ENCODE data around the gene KDM2B. TPM values are rescaled to one million over a fixed set of nuclear protein-coding genes. Genes with fewer than 3 reads are reported as not detected.
A peak's percentile ranks its signal among the peaks of the same experiment; 100 is the strongest.

KDM2B gene
- total and polyA plus RNA-seq, 10 of the 15 experiments (the other 5 are each of a cell fraction or from before 2014, with no cell fraction given), result 13.6 to 124 (median 40.4) TPM

DNA sequence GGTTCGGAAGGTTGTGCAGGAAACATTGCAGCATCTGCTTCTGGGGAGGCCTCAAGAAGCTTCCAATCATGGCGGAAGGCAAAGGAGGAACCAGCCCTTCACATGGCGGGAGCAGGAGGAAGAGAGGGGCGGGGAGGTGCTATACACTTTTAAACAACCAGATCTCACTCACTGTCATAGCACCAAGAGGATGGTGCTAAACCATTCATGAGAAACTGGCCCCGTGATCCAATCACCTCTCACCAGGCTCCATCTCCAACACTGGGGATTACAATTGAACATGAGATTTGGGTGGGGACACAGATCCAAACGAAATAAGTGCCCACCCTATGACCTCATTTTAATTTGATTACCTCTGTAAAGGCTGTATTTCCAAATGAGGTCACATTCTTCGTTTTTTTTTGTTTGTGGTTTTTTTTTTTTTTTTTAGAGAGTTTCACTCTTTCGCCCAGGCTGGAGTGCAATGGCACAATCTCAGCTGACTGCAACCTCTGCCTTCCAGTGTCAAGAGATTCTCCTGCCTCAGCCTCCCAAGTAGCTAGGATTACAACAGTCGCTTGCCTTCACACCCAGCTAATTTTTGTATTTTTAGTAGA is 34.1 kb upstream of the KDM2B start:
- no peak overlapping the region for H2AFZ ChIP-seq (ENCODE audit: control insufficient read depth, low read depth, low read length)
- FAIRE-seq, result no peak
- no peaks in the 10 kb centered on the region for H3K79me2 ChIP-seq (ENCODE audit: control insufficient read depth, insufficient read depth, low read length)
- intact Hi-C loops (cut with micrococcal nuclease; ENCODE audit: unreplicated experiment) (no loop called here), in situ Hi-C loops (cut with MboI) (no loop called here)
- H3K9me3 ChIP-seq (replicated peaks; ENCODE audit: control insufficient read depth, insufficient read depth, low read length), result no peaks in the 10 kb centered on the region
- CTCF ChIA-PET, result interaction anchor here (0.6 to 1.1 kb wide), 3 partner anchors 13 to 61 kb away, joined by 3 to 4 read pairs (median 3); no protein-coding TSS in a partner anchor
- DNase-seq (ENCODE audit: low read depth, low spot score), result no peak
- H3K4me1 ChIP-seq (ENCODE audit: control insufficient read depth, insufficient read depth, low read length), result peaks cover 11% of the 10 kb centered on the region; the same call in 1 of the 2 replicates
- no peak for ATAC-seq
- no peak overlapping the region for H3K27ac ChIP-seq (ENCODE audit: control insufficient read depth, insufficient read depth)
- no peak overlapping the region for H3K9ac ChIP-seq (ENCODE audit: control insufficient read depth, insufficient read depth, low read length)
- TF ChIP-seq CREM (IDR thresholded peaks at IDR 0.05; ENCODE audit: low read depth), result peak; percentile 30; the same call in 1 of the 2 replicates
- TF ChIP-seq NFIC (IDR thresholded peaks at IDR 0.05; ENCODE audit: low read depth, low read length), result no peak
- TF ChIP-seq, protein P1, sequence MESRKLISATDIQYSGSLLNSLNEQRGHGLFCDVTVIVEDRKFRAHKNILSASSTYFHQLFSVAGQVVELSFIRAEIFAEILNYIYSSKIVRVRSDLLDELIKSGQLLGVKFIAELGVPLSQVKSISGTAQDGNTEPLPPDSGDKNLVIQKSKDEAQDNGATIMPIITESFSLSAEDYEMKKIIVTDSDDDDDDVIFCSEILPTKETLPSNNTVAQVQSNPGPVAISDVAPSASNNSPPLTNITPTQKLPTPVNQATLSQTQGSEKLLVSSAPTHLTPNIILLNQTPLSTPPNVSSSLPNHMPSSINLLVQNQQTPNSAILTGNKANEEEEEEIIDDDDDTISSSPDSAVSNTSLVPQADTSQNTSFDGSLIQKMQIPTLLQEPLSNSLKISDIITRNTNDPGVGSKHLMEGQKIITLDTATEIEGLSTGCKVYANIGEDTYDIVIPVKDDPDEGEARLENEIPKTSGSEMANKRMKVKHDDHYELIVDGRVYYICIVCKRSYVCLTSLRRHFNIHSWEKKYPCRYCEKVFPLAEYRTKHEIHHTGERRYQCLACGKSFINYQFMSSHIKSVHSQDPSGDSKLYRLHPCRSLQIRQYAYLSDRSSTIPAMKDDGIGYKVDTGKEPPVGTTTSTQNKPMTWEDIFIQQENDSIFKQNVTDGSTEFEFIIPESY (IDR thresholded peaks at IDR 0.05), result 0 out of 2 replicates have a peak, but pooled peaks have one; percentile 17
- TF ChIP-seq, protein P2, sequence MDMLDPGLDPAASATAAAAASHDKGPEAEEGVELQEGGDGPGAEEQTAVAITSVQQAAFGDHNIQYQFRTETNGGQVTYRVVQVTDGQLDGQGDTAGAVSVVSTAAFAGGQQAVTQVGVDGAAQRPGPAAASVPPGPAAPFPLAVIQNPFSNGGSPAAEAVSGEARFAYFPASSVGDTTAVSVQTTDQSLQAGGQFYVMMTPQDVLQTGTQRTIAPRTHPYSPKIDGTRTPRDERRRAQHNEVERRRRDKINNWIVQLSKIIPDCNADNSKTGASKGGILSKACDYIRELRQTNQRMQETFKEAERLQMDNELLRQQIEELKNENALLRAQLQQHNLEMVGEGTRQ (IDR thresholded peaks at IDR 0.05; ENCODE audit: borderline replicate concordance, low read depth, low read length), result no peak
- peak; percentile 65 for TF ChIP-seq ATF7 (IDR thresholded peaks at IDR 0.05; ENCODE audit: low read depth)
- peak; percentile 69 for TF ChIP-seq RUNX3 (IDR thresholded peaks at IDR 0.05; ENCODE audit: low read length)
- TF ChIP-seq ZNF687 (IDR thresholded peaks at IDR 0.05), result no peak
- peak; percentile 32; the same call in 1 of the 2 replicates for TF ChIP-seq CREB1 (IDR thresholded peaks at IDR 0.05; ENCODE audit: low read depth)
- 36% methylated on average over 9 of the region's 9 CpGs for WGBS (ENCODE audit: insufficient coverage, insufficient replicate concordance, low lambda C conversion rate, missing lambda C conversion rate)
- no peak overlapping the region for H3K4me3 ChIP-seq
- H3K27me3 ChIP-seq (replicated peaks in 1 of 2; ENCODE audit: control insufficient read depth in 2 of 2, insufficient read depth in 2 of 2, low read length in 1 of 2), result no peaks in the 10 kb centered on the region
- no peaks in the 10 kb centered on the region for H3K36me3 ChIP-seq (ENCODE audit: control insufficient read depth in 2 of 2, insufficient read depth in 2 of 2, low read length in 1 of 2)
- no peak overlapping the region for H3K4me2 ChIP-seq (ENCODE audit: control insufficient read depth, insufficient read depth)
- SMC1A ChIA-PET (ENCODE audit: uncharacterized antibody, unreplicated experiment), result interaction anchor here (1.0 kb wide), 1 partner anchor 8 kb away, joined by 3 read pairs; no protein-coding TSS in a partner anchor
- no TSS peak for BruUV-seq (replicated peaks)
- POLR2A ChIA-PET, result no interaction called here
- RAD21 ChIA-PET (ENCODE audit: unreplicated experiment), result interaction anchor here (0.9 to 1.1 kb wide), 2 partner anchors 12 to 120 kb away, joined by 3 to 6 read pairs; no protein-coding TSS in a partner anchor
- H4K20me1 ChIP-seq (ENCODE audit: control insufficient read depth, insufficient read depth), result no peaks in the 10 kb centered on the region

Data from GM12878 (cell line).